ENCODE data around the gene SAFB. TPM values are rescaled to one million over a fixed set of nuclear protein-coding genes. Genes with fewer than 3 reads are reported as not detected.

SAFB gene
- total RNA-seq: 100 to 1,000 TPM; 202 to 220 TPM
- polyA plus RNA-seq (ENCODE audit: insufficient read depth, low read depth, low replicate concordance): 83.2 TPM
- long read RNA-seq, donor 1, transcript SAFB-205 (21 exons, 2,842 nt): major isoform, 7 of 37 reads
- long read RNA-seq, donor 1, partial matches to known transcripts: 21 of 37 reads
- long read RNA-seq, donor 1, other reads (novel, unspliced or antisense): 0 of 37 reads
- long read RNA-seq, donor 2, partial matches to known transcripts: 10 of 16 reads
- long read RNA-seq, donor 2, other reads (novel, unspliced or antisense): 0 of 16 reads

GRCh38 chr19:5622465-5623396 lies at the start of gene SAFB, which contains the start of gene SAFB2:
SAFB (plus strand) TSS chr19:5623083; CDS start chr19:5623206, 123 bp downstream.
SAFB2 (minus strand) TSS chr19:5622776; CDS start chr19:5622715, 61 bp downstream.
- Histone ChIP-seq H3K27ac (peak within 1 kb of the TSS; percentile 98 to 99), H3K27me3 (no peaks in the 10 kb centered on the region), H3K4me3 (peak within 1 kb of the TSS; percentile 97 to 99), H3K9me3 (no peaks in the 10 kb centered on the region), H3K4me1 (peaks cover 43% of the 10 kb centered on the region), H3K36me3 (ENCODE audit: low read depth, missing control alignments) (no peaks in the 10 kb centered on the region)
- WGBS, 2 donors: 0 to 1% methylated on average over 26 to 94 of the region's 116 CpGs
- DNase-seq: peak; percentile 98
- intact Hi-C loops (cut with DNase I; ENCODE audit: low total_unique reads): loop anchor here (5.0 kb wide), 1 partner anchor 65 kb away; no protein-coding TSS in a partner anchor
- TF ChIP-seq POLR2A (IDR thresholded peaks at IDR 0.05) (peak; percentile 75), CTCF (IDR thresholded peaks at IDR 0.05) (no peak)

GRCh38 chr19:5575590-5575989 lies 47.3 kb upstream of the SAFB start:
- Histone ChIP-seq H3K4me3 (no peak overlapping the region), H3K27me3 (no peaks in the 10 kb centered on the region), H3K4me1 (peaks cover 5% of the 10 kb centered on the region), H3K27ac (no peak overlapping the region), H3K9me3 (no peaks in the 10 kb centered on the region), H3K36me3 (ENCODE audit: low read depth, missing control alignments) (no peaks in the 10 kb centered on the region)
- no peak for DNase-seq
- WGBS, 2 donors: 91% methylated on average over 6 of the region's 6 CpGs
- intact Hi-C loops (cut with DNase I; ENCODE audit: low total_unique reads): loop anchor here (10.0 kb wide), 1 partner anchor 531 kb away; no protein-coding TSS in a partner anchor
- TF ChIP-seq POLR2A (IDR thresholded peaks at IDR 0.05): no peak
- TF ChIP-seq CTCF (IDR thresholded peaks at IDR 0.05): no peak

- Histone ChIP-seq H3K36me3 (ENCODE audit: low read depth, missing control alignments) (no peaks in the 10 kb centered on the region), H3K4me3 (peak overlapping the region in 1 of 2 donors; percentile 26), H3K9me3 (no peaks in the 10 kb centered on the region), H3K27me3 (no peaks in the 10 kb centered on the region), H3K4me1 (peaks cover 5% of the 10 kb centered on the region), H3K27ac (no peak overlapping the region)
- 19 to 24% methylated on average over 21 to 28 of the region's 28 CpGs for WGBS, 2 donors
- TF ChIP-seq CTCF (IDR thresholded peaks at IDR 0.05) (peak; percentile 75 to 98 (median 95)), POLR2A (IDR thresholded peaks at IDR 0.05) (no peak)
- intact Hi-C loops (cut with DNase I; ENCODE audit: low total_unique reads): loop anchor here (10.0 kb wide), 1 partner anchor 533 kb away; no protein-coding TSS in a partner anchor
- peak; percentile 82 for DNase-seq
Observed at GRCh38 chr19:5578097-5578846, 44.6 kb upstream of the SAFB start.

- no peak overlapping the region for H3K27ac ChIP-seq
- H3K27me3 ChIP-seq: no peaks in the 10 kb centered on the region
- intact Hi-C loops (cut with DNase I; ENCODE audit: low total_unique reads): loop anchor here (10.0 kb wide), 1 partner anchor 534 kb away; no protein-coding TSS in a partner anchor
- TF ChIP-seq CTCF (IDR thresholded peaks at IDR 0.05): no peak
- TF ChIP-seq POLR2A (IDR thresholded peaks at IDR 0.05): no peak
- H3K9me3 ChIP-seq: no peaks in the 10 kb centered on the region
- no peak for DNase-seq
- H3K4me3 ChIP-seq: no peak overlapping the region
- H3K4me1 ChIP-seq: peaks cover 5% of the 10 kb centered on the region
- no peaks in the 10 kb centered on the region for H3K36me3 ChIP-seq (ENCODE audit: low read depth, missing control alignments)
- 92 to 100% methylated on average over 3 to 6 of the region's 6 CpGs for WGBS, 2 donors
Observed at GRCh38 chr19:5579286-5579685, 43.6 kb upstream of the SAFB start.

Measured in testis (tissue), 5 donors.